Epithelial cell of proximal tubule (primary cell): ENCODE data around the gene CCDC186. TPM values are rescaled to one million over a fixed set of nuclear protein-coding genes. Genes with fewer than 3 reads are reported as not detected.

Source experiments
- DNase-seq: peaks from one replicate; pipeline ENCODE4 v3.0.0-alpha.2; 2011; ENCODE audit warnings: low read depth
- H3K4me3 ChIP-seq: 2 replicates; pipeline ENCODE4 v1.5.1; 2011; ENCODE audit warnings: low read depth, mild to moderate bottlenecking, low read length
- total RNA-seq: library from RNA; depleted of rRNA; stranded (reverse); fragments of >200 nt; gene quantifications from 2 replicates; pipeline ENCODE4 v1.2.3, GENCODE V29; 2015
- TF ChIP-seq, protein P1 (sequence below): conservative IDR thresholded peaks from 2 replicates; pipeline ENCODE4 v1.5.1; 2012; ENCODE audit warnings: low read depth, mild to moderate bottlenecking, low read length

CCDC186 gene
- total RNA-seq, 1 donor from 2014 or later, result 22.1 TPM

DNA sequence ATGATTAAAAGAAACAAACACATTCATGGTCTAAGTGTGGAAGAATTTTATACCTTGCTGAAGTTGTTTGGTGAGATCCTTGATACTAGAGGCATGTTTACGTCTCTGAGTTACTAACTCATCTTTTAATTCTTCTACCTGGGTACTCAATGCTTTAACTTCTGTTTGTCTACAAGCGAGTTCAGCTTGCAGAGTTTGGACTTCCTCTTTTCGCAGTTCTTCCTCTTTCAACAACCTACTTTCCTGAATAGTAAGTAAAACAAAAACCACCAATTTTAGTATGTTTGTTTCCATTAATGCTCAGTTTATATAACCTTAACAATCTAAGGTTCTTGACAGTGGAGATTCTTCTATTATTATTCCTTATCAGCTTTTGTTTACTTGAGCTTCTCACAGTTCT lies 42.9 kb downstream of the CCDC186 start:
- no peak for DNase-seq
- TF ChIP-seq, protein P1, sequence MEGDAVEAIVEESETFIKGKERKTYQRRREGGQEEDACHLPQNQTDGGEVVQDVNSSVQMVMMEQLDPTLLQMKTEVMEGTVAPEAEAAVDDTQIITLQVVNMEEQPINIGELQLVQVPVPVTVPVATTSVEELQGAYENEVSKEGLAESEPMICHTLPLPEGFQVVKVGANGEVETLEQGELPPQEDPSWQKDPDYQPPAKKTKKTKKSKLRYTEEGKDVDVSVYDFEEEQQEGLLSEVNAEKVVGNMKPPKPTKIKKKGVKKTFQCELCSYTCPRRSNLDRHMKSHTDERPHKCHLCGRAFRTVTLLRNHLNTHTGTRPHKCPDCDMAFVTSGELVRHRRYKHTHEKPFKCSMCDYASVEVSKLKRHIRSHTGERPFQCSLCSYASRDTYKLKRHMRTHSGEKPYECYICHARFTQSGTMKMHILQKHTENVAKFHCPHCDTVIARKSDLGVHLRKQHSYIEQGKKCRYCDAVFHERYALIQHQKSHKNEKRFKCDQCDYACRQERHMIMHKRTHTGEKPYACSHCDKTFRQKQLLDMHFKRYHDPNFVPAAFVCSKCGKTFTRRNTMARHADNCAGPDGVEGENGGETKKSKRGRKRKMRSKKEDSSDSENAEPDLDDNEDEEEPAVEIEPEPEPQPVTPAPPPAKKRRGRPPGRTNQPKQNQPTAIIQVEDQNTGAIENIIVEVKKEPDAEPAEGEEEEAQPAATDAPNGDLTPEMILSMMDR, result no peak

DNA sequence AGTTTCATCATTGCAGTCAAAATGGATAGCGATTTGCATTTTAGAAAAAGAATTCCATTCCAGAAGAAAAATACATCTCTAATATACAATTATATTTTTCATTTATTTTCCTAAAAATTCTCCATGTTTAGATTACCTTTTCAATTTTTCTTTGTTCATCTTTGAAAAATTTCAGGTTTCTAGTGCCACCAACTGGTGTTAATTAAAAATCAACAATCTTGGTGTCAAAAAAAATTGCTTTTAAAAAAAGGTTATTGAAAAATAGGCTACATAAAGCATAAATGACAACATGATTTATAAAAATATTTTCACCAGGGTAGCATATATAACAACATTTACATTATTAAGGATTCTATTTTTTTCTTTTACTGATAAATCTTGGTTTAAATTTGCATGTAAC lies 53.0 kb downstream of the CCDC186 start:
- no peak for DNase-seq
- TF ChIP-seq, protein P1, result no peak
- no peak overlapping the region for H3K4me3 ChIP-seq

More for the DNA sequence above, 42.9 kb downstream of the CCDC186 start:
- H3K4me3 ChIP-seq, result no peak overlapping the region

DNA sequence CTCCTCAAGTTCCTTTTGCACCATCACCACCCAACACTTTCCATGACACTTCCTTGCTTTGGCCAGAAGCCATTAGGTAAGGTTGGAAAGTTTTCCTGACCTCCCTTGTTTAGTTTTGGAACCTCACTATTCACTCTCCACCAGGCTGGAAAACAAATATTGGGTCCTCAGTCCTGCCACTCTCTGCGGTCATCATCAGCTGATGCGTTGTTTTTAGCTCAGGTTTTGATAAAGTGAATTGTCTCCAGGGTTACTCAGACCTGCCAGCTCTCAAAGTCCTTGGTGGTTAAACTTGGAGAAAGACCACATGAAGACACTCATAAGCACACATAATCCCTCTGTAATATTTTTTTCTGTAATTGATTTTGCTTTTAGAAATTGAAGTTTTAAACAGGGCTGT lies 55.5 kb downstream of the CCDC186 start:
- no peak overlapping the region for H3K4me3 ChIP-seq
- TF ChIP-seq, protein P1, result no peak
- DNase-seq, result no peak

DNA sequence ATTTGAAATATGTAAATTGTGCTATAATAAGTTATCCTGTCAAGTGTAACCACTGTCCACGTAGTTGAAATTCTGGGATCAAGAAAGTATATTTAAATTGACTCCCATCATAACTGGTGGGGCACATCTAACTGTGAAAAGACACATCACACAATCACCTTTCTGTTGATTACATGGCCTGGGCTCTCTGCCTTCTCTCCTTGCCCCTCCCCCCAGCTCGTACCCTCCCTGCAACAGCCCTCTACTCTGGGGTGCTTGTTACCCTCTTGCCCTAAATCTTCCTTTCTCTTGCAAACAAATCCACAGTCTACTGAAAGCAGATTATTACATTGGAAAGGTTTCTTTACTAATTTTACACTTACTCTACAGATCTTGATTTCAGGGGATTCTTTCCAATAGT lies 56.3 kb downstream of the CCDC186 start:
- no peak overlapping the region for H3K4me3 ChIP-seq
- TF ChIP-seq, protein P1, result no peak
- DNase-seq, result no peak

DNA sequence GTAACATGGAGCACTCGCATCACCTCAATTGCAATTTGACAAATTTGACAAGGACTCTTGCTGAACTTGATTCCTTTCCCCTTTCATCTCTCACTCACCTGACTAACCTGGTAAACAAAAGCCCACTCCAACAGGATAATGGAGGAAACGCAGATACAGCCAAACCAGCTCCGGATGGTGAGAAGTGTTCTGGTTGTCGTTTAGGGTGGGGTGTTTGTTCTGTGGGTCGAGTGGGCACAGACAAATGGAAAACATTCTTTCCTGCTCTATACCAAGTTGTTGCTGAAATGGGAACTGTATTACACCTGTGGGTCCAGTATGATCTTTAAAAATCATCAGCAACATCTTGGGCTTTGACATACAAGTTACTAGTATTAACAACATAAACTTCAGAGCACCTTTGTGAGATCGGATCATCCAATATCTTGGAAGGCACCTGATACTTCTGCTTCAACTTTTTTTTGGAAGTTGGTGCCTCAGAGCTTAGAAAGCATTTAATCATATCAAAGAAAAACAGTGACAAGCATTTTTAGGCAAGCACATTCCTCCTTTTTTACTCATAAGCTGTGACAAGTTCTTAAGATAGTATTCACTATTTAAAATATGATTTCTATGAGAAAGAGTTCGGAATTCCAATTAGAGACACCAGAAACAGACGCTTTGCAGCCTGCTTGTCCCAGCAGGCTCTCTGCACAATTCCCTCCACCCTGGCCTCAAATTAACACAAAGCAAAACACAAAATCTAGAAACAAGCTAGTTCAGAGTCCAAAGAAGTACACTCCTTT lies 58.1 kb downstream of the CCDC186 start:
- TF ChIP-seq, protein P1, result no peak
- H3K4me3 ChIP-seq, result no peak overlapping the region
- no peak for DNase-seq

DNA sequence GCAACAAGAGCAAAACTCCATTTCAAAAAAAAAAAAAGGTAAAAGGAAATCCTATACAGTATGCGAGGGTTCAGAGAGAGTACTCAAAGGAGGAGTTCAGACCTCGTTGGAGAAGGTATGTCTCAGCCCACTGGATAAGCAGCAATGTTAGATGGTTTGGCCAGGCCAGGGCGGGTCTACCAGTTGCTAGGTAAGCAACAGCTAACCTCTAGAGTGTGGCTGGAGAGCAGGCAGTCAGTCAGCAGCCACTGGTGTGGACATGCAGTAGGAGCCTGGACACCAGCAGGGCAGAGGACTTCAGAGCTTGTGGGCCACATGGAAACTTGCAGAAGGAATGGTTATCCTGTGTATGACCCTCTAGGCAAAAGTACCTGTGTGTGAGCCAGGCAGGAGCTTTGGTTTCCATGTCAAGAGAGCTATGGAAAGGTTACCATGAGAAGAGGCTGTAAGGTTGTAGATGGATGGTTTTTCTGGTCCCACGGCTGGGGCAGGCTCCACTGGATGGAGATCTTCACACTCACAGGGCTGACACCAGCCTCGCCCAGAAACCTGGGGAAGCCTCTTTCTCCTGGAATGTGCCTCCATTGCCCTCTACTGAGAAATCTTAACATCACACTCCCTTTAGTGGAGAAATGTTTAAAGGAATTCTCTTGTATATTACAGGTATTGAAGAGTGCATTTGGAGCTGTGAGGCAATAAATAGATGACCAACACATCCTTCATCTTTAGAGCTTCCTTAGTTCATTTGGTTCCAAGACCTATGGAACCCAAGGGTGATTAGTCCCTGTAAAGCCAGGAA lies 63.6 kb downstream of the CCDC186 start:
- DNase-seq, result no peak
- TF ChIP-seq, protein P1, result peak; percentile 61
- no peak overlapping the region for H3K4me3 ChIP-seq
